Skeletal muscle satellite cell (primary cell): ENCODE results near the gene CCDC88C.

Experiments
- H3K27me3 ChIP-seq: 2 replicates; pipeline ENCODE4 v1.7.0; 2013; ENCODE audit warnings: low read length; ENCODE audit not compliant: control insufficient read depth, insufficient read depth
- H3K36me3 ChIP-seq: 2 replicates; pipeline ENCODE4 v1.7.0; 2013; ENCODE audit warnings: mild to moderate bottlenecking, control low read depth, low read length; ENCODE audit not compliant: insufficient read depth
- H3K4me1 ChIP-seq: 2 replicates; pipeline ENCODE4 v1.7.0; 2013; ENCODE audit warnings: low read length; ENCODE audit not compliant: control insufficient read depth, insufficient read depth
- H3K4me2 ChIP-seq: 2 replicates; pipeline ENCODE4 v1.7.0; 2013; ENCODE audit warnings: mild to moderate bottlenecking, low read length
- H3K4me3 ChIP-seq: 2 replicates; pipeline ENCODE4 v1.7.0; 2013; ENCODE audit warnings: low read length
- H3K9ac ChIP-seq: 2 replicates; pipeline ENCODE4 v1.7.0; 2013; ENCODE audit warnings: mild to moderate bottlenecking, low read depth, low read length, moderate library complexity
- H3K9me3 ChIP-seq: replicated peaks from 2 replicates; pipeline ENCODE4 v1.7.0; 2013; ENCODE audit warnings: mild to moderate bottlenecking, control low read depth, low read length

The CCDC88C gene

DNA sequence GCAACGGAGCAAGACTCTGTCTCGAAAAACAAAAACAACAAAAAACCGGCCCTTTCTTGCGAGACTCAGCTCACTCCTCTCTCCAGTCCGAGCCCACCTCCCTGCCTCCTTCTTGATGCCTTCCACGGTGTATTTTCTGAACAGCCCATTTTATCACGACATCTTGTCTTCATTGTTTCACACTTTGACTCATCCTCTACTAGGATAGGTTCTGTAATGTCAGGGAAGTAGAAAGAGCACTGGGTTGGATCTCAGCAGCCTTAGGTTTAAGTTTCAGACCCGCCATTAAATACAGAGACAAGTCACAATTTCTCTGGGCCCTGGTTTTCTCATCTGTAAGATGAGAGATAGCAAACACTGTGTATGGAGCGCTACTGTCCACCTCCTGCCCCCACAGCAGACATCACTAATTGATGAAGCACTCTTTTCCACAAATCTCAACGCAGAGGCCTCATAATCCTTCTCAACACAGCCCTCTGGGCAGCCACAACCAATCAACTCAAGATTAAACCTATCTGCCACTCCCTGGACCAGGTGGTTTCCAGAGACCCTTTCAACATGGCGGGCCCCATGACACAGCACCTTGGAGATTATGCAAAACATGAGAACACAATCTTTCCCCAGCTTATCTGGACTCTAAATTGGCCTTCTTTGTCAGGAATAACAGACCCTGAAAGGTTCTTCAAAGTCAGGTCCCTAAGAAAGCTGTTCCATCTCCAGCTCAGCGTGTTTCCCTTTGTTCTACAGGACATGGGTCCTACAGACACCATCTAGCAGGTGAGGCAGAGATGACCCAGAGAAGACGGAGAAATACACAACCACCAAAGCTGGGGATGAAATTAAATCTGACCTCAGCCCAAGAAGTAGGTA lies 35.6 kb downstream of the CCDC88C start:
- Histone ChIP-seq H3K4me1 (no peaks in the 10 kb centered on the region), H3K9ac (no peak overlapping the region), H3K9me3 (no peaks in the 10 kb centered on the region), H3K4me3 (no peak overlapping the region), H3K27me3 (peaks cover 11% of the 10 kb centered on the region), H3K4me2 (no peak overlapping the region), H3K36me3 (no peaks in the 10 kb centered on the region)

GRCh38 chr14:91380610-91381371 lies 36.8 kb downstream of the CCDC88C start:
- no peaks in the 10 kb centered on the region for H3K9me3 ChIP-seq
- no peak overlapping the region for H3K9ac ChIP-seq
- H3K36me3 ChIP-seq: no peaks in the 10 kb centered on the region
- H3K4me3 ChIP-seq: no peak overlapping the region
- no peak overlapping the region for H3K4me2 ChIP-seq
- H3K27me3 ChIP-seq: peaks cover 18% of the 10 kb centered on the region
- H3K4me1 ChIP-seq: no peaks in the 10 kb centered on the region

DNA sequence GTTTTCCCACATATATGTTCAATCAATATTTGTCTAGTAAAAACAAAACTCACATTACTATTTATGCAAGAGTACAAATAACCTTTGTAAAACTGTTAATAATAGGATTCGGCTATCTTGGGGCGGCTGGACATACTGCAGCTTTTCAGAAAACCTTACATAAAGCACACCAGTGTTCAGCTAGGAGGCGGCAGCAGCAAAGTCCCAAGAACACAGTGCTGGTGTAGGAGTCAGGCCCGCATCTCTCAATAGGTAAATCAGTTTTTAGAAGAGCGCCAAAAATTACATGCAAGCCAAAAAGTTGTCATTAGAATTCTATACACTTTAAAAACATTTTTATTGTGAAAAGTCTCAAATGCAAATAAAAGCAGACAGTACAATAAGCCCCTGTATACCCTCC lies 37.5 kb downstream of the CCDC88C start:
- Histone ChIP-seq H3K27me3 (peaks cover 24% of the 10 kb centered on the region), H3K4me2 (no peak overlapping the region), H3K36me3 (no peaks in the 10 kb centered on the region), H3K4me3 (no peak overlapping the region), H3K9ac (no peak overlapping the region), H3K9me3 (no peaks in the 10 kb centered on the region), H3K4me1 (no peaks in the 10 kb centered on the region)

- no peaks in the 10 kb centered on the region for H3K4me1 ChIP-seq
- no peaks in the 10 kb centered on the region for H3K9me3 ChIP-seq
- no peaks in the 10 kb centered on the region for H3K36me3 ChIP-seq
- no peak overlapping the region for H3K4me3 ChIP-seq
- peaks cover 29% of the 10 kb centered on the region for H3K27me3 ChIP-seq
- no peak overlapping the region for H3K4me2 ChIP-seq
- H3K9ac ChIP-seq: no peak overlapping the region
Observed at GRCh38 chr14:91379579-91379932, 38.1 kb downstream of the CCDC88C start.

DNA sequence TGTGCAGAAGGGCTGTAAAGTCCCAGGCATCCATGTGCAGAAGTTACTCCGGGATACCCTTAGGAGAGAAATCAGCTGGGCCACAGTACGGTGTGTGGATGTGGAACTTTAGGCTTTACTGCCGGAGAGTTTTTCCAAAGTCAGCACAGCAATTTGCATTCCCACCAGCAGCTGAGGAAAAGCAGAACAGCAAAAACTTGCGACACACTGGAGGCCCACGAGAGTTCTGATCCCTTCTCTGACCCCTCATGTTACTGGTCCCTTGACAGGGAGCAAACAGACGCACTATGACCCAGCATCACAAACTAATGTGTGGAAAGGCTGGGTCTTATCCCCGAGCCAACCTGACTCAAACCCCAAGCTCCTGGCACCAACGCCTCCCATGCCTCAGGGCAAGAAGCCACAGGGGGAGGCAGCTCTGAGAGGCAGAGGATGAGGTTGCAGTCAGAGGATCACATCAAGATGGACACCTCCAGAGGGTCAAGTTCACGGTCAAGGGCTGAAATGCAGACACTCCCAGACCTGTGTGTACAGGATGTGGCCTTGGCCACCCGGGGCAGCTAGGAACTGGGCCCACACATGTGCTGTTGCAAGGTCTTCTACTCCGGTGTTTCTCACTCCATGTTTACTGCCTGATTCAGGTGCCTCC lies 38.6 kb downstream of the CCDC88C start:
- H3K9ac ChIP-seq: no peak overlapping the region
- H3K4me3 ChIP-seq: no peak overlapping the region
- H3K27me3 ChIP-seq: peaks cover 34% of the 10 kb centered on the region
- H3K4me2 ChIP-seq: no peak overlapping the region
- H3K4me1 ChIP-seq: no peaks in the 10 kb centered on the region
- no peaks in the 10 kb centered on the region for H3K36me3 ChIP-seq
- H3K9me3 ChIP-seq: no peaks in the 10 kb centered on the region

DNA sequence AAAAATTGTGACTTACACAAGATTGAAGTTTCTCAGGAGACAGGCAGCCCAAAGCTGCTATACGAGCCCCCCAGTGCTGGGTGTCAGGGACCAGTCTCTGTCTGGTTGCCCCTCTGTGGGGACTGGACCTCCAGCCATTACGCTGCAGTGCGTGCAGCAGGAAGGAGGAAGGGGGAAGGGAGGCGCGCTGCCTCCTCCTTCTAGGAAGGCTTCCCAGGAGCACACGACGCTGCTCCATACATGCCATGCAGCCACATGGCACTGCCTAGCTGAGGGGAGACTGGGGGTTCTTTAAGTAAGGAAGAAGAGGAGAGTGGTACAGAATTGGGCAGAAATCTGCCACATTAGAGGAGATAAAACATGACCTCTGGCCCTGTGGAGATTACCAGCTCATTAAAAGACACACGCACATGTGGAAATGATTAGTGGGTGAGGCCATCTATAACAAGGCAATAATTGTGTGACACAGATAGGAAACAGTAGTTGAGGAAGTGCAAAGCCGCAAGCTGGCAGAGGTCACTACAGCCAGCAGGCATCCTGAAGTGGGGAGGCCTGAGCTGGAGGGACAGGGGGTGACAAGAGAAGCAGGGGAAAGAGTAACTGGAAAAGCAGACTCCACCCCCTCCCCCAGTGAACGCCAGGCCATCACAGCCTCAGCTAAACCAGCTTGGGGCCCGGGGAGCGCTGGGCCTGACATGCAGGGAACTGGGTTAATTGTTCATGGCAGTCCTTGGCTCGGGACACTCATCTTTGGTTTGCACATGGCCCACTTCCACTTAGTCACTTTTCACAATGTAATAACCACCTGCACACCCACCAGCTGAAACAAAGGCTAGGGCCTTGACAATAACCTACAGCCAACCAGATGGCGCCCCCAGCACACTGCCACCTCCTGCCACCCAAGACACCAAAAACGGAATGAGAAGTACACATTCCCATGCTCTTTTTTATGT lies 39.6 kb downstream of the CCDC88C start:
- Histone ChIP-seq H3K9me3 (no peaks in the 10 kb centered on the region), H3K4me3 (no peak overlapping the region), H3K27me3 (peaks cover 39% of the 10 kb centered on the region), H3K4me1 (no peaks in the 10 kb centered on the region), H3K4me2 (no peak overlapping the region), H3K9ac (no peak overlapping the region), H3K36me3 (no peaks in the 10 kb centered on the region)

GRCh38 chr14:91376547-91377477 lies 40.8 kb downstream of the CCDC88C start:
- H3K9ac ChIP-seq: no peak overlapping the region
- no peaks in the 10 kb centered on the region for H3K36me3 ChIP-seq
- peaks cover 42% of the 10 kb centered on the region for H3K27me3 ChIP-seq
- H3K9me3 ChIP-seq: no peaks in the 10 kb centered on the region
- no peak overlapping the region for H3K4me2 ChIP-seq
- no peaks in the 10 kb centered on the region for H3K4me1 ChIP-seq
- H3K4me3 ChIP-seq: no peak overlapping the region

- peaks cover 39% of the 10 kb centered on the region for H3K27me3 ChIP-seq
- no peaks in the 10 kb centered on the region for H3K9me3 ChIP-seq
- H3K4me1 ChIP-seq: no peaks in the 10 kb centered on the region
- no peak overlapping the region for H3K4me3 ChIP-seq
- no peak overlapping the region for H3K9ac ChIP-seq
- H3K36me3 ChIP-seq: no peaks in the 10 kb centered on the region
- H3K4me2 ChIP-seq: no peak overlapping the region
Observed at GRCh38 chr14:91375720-91376452, 41.7 kb downstream of the CCDC88C start.

DNA sequence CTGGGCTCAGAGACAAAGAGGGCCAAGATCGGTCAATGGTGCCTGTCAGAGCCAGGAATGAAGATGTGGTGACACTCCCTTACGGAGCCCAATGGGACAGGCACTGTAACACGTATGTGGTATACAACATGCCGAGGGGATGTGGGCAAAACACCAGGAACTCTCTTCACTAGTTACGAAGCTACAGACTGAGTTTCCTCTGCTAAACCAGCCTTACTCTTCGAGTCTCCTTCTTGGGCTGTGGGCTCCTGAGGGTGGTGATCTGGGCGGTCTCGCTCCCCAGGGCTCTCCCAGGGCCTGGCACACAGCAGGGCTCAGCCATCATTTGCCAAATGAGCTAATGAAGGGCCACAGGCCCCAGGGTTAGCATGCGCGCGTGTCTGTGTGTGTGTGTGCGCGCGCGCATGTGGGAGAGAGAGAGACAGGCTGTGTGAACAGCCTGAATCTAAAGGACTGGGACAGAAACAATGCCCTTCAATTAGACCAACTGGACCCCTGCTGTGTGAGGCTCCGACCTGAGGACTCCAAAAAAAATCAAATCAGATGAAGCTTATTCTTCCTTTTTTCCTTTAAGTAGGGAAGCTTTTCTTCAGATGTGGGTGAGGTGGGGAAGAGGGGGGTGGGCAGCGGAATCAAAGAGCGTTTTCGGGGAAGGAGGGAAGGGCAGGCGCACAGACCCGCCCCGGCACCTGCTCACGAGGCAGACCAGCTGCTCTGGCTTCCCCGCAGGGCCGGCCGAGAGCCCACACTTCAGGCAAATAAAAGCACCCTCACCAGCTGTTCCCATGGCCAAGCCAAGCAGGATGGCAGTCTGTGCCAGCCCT lies 42.5 kb downstream of the CCDC88C start:
- Histone ChIP-seq H3K27me3 (peaks cover 37% of the 10 kb centered on the region), H3K9ac (no peak overlapping the region), H3K4me2 (no peak overlapping the region), H3K4me3 (no peak overlapping the region), H3K36me3 (no peaks in the 10 kb centered on the region), H3K9me3 (no peaks in the 10 kb centered on the region), H3K4me1 (no peaks in the 10 kb centered on the region)
